Endothelial cell of umbilical vein (primary cell): ENCODE results near the gene MAL. TPM values are rescaled to one million over a fixed set of nuclear protein-coding genes. Genes with fewer than 3 reads are reported as not detected.

Source experiments
- BruUV-seq: library from RNA; stranded (reverse); fragments of 400-500 nt; replicated peaks from 2 replicates; lab custom pipeline; 2021; lab: Mats Ljungman, UMichigan
- CTCF ChIA-PET: fragments of 300-600, 350-600 bp; sonication (Branson Sonifier 250); formaldehyde crosslinking; loops from one replicate; lab custom pipeline; 2021; ENCODE audit warnings: antibody characterized with exemption, inconsistent platforms; lab: Charles Lee
- POLR2A ChIA-PET: fragments of 300-600, 350-600 bp; sonication (Branson Sonifier 250); formaldehyde crosslinking; loops from one replicate; lab custom pipeline; 2021; ENCODE audit warnings: antibody characterized with exemption, inconsistent platforms; lab: Charles Lee
- DNase-seq: peaks from one replicate; pipeline ENCODE4 v3.0.0-alpha.2; 2011; ENCODE audit warnings: low read depth, low spot score
- FAIRE-seq: peaks from 2 replicates; lab custom pipeline; 2011; peaks lifted over from hg19 to GRCh38; lab: Jason Lieb, UNC
- H2AFZ ChIP-seq: 2 replicates; pipeline ENCODE4 v1.6.0; 2012; ENCODE audit warnings: low read depth, low read length, control low read depth, inconsistent platforms
- H3K27ac ChIP-seq: 2 replicates; pipeline ENCODE4 v1.5.1; 2011; ENCODE audit warnings: low read depth, mild to moderate bottlenecking, control low read depth, low read length, moderate library complexity; ENCODE audit not compliant: insufficient read depth
- H3K27me3 ChIP-seq, 2 experiments: 2 replicates each; pipeline versions ENCODE4 v1.6.0 to v1.6.1; 2011; ENCODE audit warnings: low read length in 2 of 2, mixed read lengths in 1 of 2; ENCODE audit not compliant: control insufficient read depth in 2 of 2, insufficient read depth in 2 of 2
- H3K36me3 ChIP-seq, 2 experiments: 2 replicates in 1 of 2; 3 replicates in 1 of 2; pipeline ENCODE4 v1.5.1; 2011; ENCODE audit warnings: low read length in 2 of 2, mild to moderate bottlenecking in 1 of 2, moderate library complexity in 1 of 2; ENCODE audit not compliant: control insufficient read depth in 2 of 2, insufficient read depth in 2 of 2; ENCODE audit errors: extremely low read depth in 1 of 2
- H3K4me1 ChIP-seq: 3 replicates; pipeline ENCODE4 v1.5.1; 2011; ENCODE audit warnings: mild to moderate bottlenecking, low read length; ENCODE audit not compliant: control insufficient read depth, insufficient read depth; ENCODE audit errors: extremely low read depth
- H3K4me2 ChIP-seq: 2 replicates; pipeline ENCODE4 v1.6.1; 2011; ENCODE audit warnings: low read length, control low read depth, mixed read lengths; ENCODE audit not compliant: insufficient read depth
- H3K4me3 ChIP-seq, 3 experiments: fragments of 200-600 bp in 1 of 3; sonication (generic), shearing (Covaris generic) in 1 of 3; replicated peaks in 1 of 3; 2 replicates each; pipeline ENCODE4 v1.5.1; 2011 to 2016; ENCODE audit warnings: control low read depth in 3 of 3, low read length in 3 of 3, mild to moderate bottlenecking in 2 of 3, inconsistent platforms in 1 of 3, low read depth in 1 of 3, moderate library complexity in 1 of 3; ENCODE audit not compliant: insufficient read depth in 1 of 3
- H3K79me2 ChIP-seq: 2 replicates; pipeline ENCODE4 v1.6.0; 2012; ENCODE audit warnings: low read length, inconsistent platforms; ENCODE audit not compliant: control insufficient read depth, insufficient read depth
- H3K9ac ChIP-seq: replicated peaks from 2 replicates; pipeline ENCODE3; 2011; ENCODE audit warnings: low read length, control low read depth; ENCODE audit not compliant: insufficient read depth; ENCODE audit errors: extremely low read depth
- H3K9me1 ChIP-seq: replicated peaks from 3 replicates; pipeline ENCODE4 v1.6.0; 2011; ENCODE audit warnings: mild to moderate bottlenecking, low read length; ENCODE audit not compliant: control insufficient read depth, insufficient read depth; ENCODE audit errors: extremely low read depth
- H3K9me3 ChIP-seq: replicated peaks from 2 replicates; pipeline ENCODE4 v1.5.1; 2012; ENCODE audit warnings: low read length, inconsistent platforms; ENCODE audit not compliant: control insufficient read depth, insufficient read depth
- H4K20me1 ChIP-seq: replicated peaks from 2 replicates; pipeline ENCODE3; 2011; ENCODE audit warnings: mild to moderate bottlenecking, low read length; ENCODE audit not compliant: control insufficient read depth, insufficient read depth; ENCODE audit errors: extremely low read depth
- EZH2 ChIP-seq: IDR thresholded peaks from 2 replicates; pipeline ENCODE4 v1.6.1; 2012; ENCODE audit warnings: borderline replicate concordance, low read depth, mild to moderate bottlenecking, moderate library complexity, low read length, inconsistent platforms; ENCODE audit not compliant: severe bottlenecking
- FOS ChIP-seq: IDR thresholded peaks from 2 replicates; pipeline ENCODE4 v1.6.1; 2011; ENCODE audit warnings: mild to moderate bottlenecking, low read length, moderate library complexity, borderline replicate concordance; ENCODE audit not compliant: insufficient read depth
- GATA2 ChIP-seq: IDR thresholded peaks from 2 replicates; pipeline ENCODE4 v1.7.0; 2011; ENCODE audit warnings: low read depth, mild to moderate bottlenecking, moderate library complexity, mixed read lengths, low read length; ENCODE audit not compliant: insufficient read length, insufficient read depth
- JUN ChIP-seq: IDR thresholded peaks from 2 replicates; pipeline ENCODE4 v1.6.1; 2011; ENCODE audit warnings: borderline replicate concordance, low read depth; ENCODE audit not compliant: insufficient read length, insufficient read depth
- MYC ChIP-seq: IDR thresholded peaks from one replicate; pipeline ENCODE4 v1.6.1; 2011; ENCODE audit warnings: mild to moderate bottlenecking, low read depth, low read length
- POLR2A ChIP-seq: IDR thresholded peaks from 2 replicates; pipeline ENCODE4 v1.6.1; 2012; ENCODE audit warnings: low read depth, mild to moderate bottlenecking, control low read depth, low read length
- POLR2AphosphoS5 ChIP-seq: IDR thresholded peaks from 2 replicates; pipeline ENCODE4 v1.6.1; 2012; ENCODE audit warnings: low read depth, mild to moderate bottlenecking, control low read depth, low read length, moderate library complexity; ENCODE audit not compliant: insufficient read depth
- dilution Hi-C: fragments of 300-500 bp; cut with MboI; formaldehyde crosslinking; loops from one replicate; pipeline ENCODE4 v1.15.0; 2019; ENCODE audit warnings: low sequenced_read_pairs; ENCODE audit not compliant: extremely low pct_ligation_motif_present
- intact Hi-C: fragments of 100-400 bp; cut with micrococcal nuclease; formaldehyde crosslinking; loops from one replicate; pipeline ENCODE4 v1.10.0; 2022
- polyA plus RNA-seq, 4 experiments: library from polyadenylated mRNA; depleted of rRNA in 3 of 4; stranded (reverse) in 3 of 4; unstranded in 1 of 4; fragments of >200 nt; gene quantifications; 2 replicates each; pipeline versions ENCODE4 v1.2.1 to v1.2.3, GENCODE V29; 2011 to 2012; ENCODE audit warnings: missing spikeins in 1 of 4
- total RNA-seq: library from RNA; stranded (reverse); gene quantifications from 2 replicates; pipeline ENCODE4 v1.2.3, GENCODE V29; 2021
- TF ChIP-seq, protein P1 (sequence below): IDR thresholded peaks from 2 replicates; pipeline ENCODE4 v1.6.1; 2011; ENCODE audit not compliant: insufficient read depth, insufficient read length
- TF ChIP-seq, protein P2 (sequence below), 2 donors: IDR thresholded peaks; 1 replicate in 1 of 2; 2 replicates in 1 of 2; pipeline ENCODE4 v1.5.1; 2011; ENCODE audit warnings: low read length in 2 of 2, mild to moderate bottlenecking in 2 of 2, moderate library complexity in 2 of 2, control low read depth in 1 of 2, inconsistent platforms in 1 of 2, low read depth in 1 of 2; ENCODE audit not compliant: insufficient read depth in 1 of 2; ENCODE audit errors: extremely low read depth in 1 of 2

Gene MAL
- total and polyA plus RNA-seq, 2 donors (not counting 3 experiments of a cell fraction or from before 2014, with no cell fraction given), result not detected

GRCh38 chr2:95021023-95021416 lies 4.5 kb upstream of the MAL start:
- H4K20me1 ChIP-seq, result no peaks in the 10 kb centered on the region
- H3K9ac ChIP-seq, result no peak overlapping the region
- intact Hi-C loops, result no loop called here
- H3K4me3 ChIP-seq, result no peak overlapping the region
- H3K27me3 ChIP-seq, result peaks cover 24 to 26% of the 10 kb centered on the region in 2 experiments
- no peaks in the 10 kb centered on the region for H3K9me3 ChIP-seq
- H3K36me3 ChIP-seq, result no peaks in the 10 kb centered on the region
- H3K9me1 ChIP-seq, result no peaks in the 10 kb centered on the region
- dilution Hi-C loops, result no loop called here
- DNase-seq, result no peak
- H3K79me2 ChIP-seq, result no peaks in the 10 kb centered on the region
- FAIRE-seq, result no peak
- no TSS peak for BruUV-seq
- H2AFZ ChIP-seq, result no peak overlapping the region
- CTCF ChIA-PET, result interaction anchor here (1.2 kb wide), 1 partner anchor 33 kb away, joined by 3 read pairs; no protein-coding TSS in a partner anchor
- H3K4me2 ChIP-seq, result no peak overlapping the region
- POLR2A ChIA-PET, result no interaction called here
- no peak for TF ChIP-seq EZH2
- TF ChIP-seq, protein P1, sequence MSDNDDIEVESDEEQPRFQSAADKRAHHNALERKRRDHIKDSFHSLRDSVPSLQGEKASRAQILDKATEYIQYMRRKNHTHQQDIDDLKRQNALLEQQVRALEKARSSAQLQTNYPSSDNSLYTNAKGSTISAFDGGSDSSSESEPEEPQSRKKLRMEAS, result no peak
- no peak for TF ChIP-seq FOS
- TF ChIP-seq JUN, result no peak
- TF ChIP-seq, protein P2, sequence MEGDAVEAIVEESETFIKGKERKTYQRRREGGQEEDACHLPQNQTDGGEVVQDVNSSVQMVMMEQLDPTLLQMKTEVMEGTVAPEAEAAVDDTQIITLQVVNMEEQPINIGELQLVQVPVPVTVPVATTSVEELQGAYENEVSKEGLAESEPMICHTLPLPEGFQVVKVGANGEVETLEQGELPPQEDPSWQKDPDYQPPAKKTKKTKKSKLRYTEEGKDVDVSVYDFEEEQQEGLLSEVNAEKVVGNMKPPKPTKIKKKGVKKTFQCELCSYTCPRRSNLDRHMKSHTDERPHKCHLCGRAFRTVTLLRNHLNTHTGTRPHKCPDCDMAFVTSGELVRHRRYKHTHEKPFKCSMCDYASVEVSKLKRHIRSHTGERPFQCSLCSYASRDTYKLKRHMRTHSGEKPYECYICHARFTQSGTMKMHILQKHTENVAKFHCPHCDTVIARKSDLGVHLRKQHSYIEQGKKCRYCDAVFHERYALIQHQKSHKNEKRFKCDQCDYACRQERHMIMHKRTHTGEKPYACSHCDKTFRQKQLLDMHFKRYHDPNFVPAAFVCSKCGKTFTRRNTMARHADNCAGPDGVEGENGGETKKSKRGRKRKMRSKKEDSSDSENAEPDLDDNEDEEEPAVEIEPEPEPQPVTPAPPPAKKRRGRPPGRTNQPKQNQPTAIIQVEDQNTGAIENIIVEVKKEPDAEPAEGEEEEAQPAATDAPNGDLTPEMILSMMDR (IDR thresholded peaks at IDR 0.05; ENCODE audit: extremely low read depth in 1 of 2, insufficient read depth in 1 of 2, low read depth in 1 of 2, low read length in 2 of 2), result no peak
- no peak for TF ChIP-seq MYC
- no peak for TF ChIP-seq POLR2AphosphoS5
- no peak for TF ChIP-seq POLR2A
- TF ChIP-seq GATA2, result no peak
- no peak overlapping the region for H3K27ac ChIP-seq
- H3K4me1 ChIP-seq, result no peaks in the 10 kb centered on the region
